Bronchial epithelial cell (primary cell): ENCODE data around the gene MSRB2. TPM values are rescaled to one million over a fixed set of nuclear protein-coding genes. Genes with fewer than 3 reads are reported as not detected.

ENCODE experiments used
- DNase-seq: peaks from one replicate; pipeline ENCODE4 v3.0.0-alpha.2; 2010; ENCODE audit warnings: low read depth
- FAIRE-seq: peaks from 2 replicates; lab custom pipeline; 2011; peaks lifted over from hg19 to GRCh38; lab: Jason Lieb, UNC
- H3K27me3 ChIP-seq: 2 replicates; pipeline ENCODE4 v1.5.1; 2011; ENCODE audit warnings: low read length; ENCODE audit not compliant: control insufficient read depth, insufficient read depth
- H3K36me3 ChIP-seq: 2 replicates; pipeline ENCODE4 v1.5.1; 2011; ENCODE audit warnings: low read length; ENCODE audit not compliant: control insufficient read depth, insufficient read depth
- H3K4me3 ChIP-seq: 2 replicates; pipeline ENCODE4 v1.5.1; 2011; ENCODE audit warnings: mild to moderate bottlenecking, low read depth, low read length, control low read depth
- total RNA-seq: library from RNA; depleted of rRNA; stranded (reverse); fragments of >200 nt; gene quantifications from 2 replicates; pipeline ENCODE4 v1.2.1, GENCODE V29; 2014
- TF ChIP-seq, protein P1 (sequence below): IDR thresholded peaks from 2 replicates; pipeline ENCODE4 v1.5.1; 2011; ENCODE audit warnings: mild to moderate bottlenecking, moderate library complexity, low read length, control low read depth, inconsistent platforms; ENCODE audit not compliant: insufficient read depth, severe bottlenecking

MSRB2 gene
- total RNA-seq = 11.1 and 13.7 TPM in 2 replicates

DNA sequence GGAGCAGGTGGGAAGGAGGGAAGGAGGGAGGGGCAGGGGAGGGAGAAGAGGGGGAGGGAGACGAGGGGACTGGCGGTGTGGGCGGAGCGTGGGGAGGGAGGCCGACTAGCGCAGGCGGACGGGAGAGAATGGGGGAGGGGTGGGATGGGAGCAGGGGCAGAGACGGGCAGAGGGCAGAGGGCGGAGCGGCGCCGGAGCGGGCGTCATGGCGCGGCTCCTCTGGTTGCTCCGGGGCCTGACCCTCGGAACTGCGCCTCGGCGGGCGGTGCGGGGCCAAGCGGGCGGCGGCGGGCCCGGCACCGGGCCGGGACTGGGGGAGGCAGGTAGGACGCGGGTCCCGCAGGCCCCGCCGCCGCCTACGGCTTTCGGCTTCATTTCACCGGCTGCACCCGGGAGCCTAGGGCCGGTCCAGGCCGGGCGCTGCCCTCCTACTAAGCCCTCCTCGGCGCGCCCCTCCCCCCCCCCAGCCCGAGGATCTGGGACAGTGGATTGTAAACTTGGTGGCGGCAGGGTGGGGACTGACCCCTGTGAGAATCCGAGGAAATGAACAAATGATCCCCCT is at the start of gene MSRB2:
Gene MSRB2 (plus strand): TSS at position 176 of the 562 bp plus-strand sequence. CDS start 30 bp downstream, at position 206.
- no peak for FAIRE-seq
- TF ChIP-seq, protein P1, sequence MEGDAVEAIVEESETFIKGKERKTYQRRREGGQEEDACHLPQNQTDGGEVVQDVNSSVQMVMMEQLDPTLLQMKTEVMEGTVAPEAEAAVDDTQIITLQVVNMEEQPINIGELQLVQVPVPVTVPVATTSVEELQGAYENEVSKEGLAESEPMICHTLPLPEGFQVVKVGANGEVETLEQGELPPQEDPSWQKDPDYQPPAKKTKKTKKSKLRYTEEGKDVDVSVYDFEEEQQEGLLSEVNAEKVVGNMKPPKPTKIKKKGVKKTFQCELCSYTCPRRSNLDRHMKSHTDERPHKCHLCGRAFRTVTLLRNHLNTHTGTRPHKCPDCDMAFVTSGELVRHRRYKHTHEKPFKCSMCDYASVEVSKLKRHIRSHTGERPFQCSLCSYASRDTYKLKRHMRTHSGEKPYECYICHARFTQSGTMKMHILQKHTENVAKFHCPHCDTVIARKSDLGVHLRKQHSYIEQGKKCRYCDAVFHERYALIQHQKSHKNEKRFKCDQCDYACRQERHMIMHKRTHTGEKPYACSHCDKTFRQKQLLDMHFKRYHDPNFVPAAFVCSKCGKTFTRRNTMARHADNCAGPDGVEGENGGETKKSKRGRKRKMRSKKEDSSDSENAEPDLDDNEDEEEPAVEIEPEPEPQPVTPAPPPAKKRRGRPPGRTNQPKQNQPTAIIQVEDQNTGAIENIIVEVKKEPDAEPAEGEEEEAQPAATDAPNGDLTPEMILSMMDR = no peak
- DNase-seq = peak; percentile 84
- Histone ChIP-seq H3K27me3 (no peaks in the 10 kb centered on the region), H3K4me3 (peak within 1 kb of the TSS; percentile 56), H3K36me3 (no peaks in the 10 kb centered on the region)

DNA sequence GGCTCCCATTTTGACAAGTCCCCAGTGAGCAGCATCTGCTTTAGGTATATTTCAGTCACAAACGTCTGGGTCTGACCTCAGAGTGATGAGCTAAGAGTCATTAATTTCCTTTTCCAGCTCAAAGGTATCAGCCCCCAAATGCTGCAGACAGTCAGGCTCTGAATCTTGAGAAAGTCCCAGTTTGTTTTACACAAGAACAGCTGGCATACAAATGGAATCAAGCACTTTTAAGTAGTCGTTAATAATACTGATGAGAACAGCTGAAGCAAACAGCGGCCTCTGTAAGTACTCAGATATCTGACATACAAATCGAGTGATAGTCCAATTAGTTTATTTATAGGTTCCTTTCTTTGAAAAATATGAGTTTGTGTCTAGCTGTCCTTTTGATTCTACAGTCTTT is 49.4 kb upstream of the MSRB2 start:
- H3K27me3 ChIP-seq = no peaks in the 10 kb centered on the region
- FAIRE-seq = no peak
- no peaks in the 10 kb centered on the region for H3K36me3 ChIP-seq
- TF ChIP-seq, protein P1 = no peak
- DNase-seq = no peak
- no peak overlapping the region for H3K4me3 ChIP-seq

DNA sequence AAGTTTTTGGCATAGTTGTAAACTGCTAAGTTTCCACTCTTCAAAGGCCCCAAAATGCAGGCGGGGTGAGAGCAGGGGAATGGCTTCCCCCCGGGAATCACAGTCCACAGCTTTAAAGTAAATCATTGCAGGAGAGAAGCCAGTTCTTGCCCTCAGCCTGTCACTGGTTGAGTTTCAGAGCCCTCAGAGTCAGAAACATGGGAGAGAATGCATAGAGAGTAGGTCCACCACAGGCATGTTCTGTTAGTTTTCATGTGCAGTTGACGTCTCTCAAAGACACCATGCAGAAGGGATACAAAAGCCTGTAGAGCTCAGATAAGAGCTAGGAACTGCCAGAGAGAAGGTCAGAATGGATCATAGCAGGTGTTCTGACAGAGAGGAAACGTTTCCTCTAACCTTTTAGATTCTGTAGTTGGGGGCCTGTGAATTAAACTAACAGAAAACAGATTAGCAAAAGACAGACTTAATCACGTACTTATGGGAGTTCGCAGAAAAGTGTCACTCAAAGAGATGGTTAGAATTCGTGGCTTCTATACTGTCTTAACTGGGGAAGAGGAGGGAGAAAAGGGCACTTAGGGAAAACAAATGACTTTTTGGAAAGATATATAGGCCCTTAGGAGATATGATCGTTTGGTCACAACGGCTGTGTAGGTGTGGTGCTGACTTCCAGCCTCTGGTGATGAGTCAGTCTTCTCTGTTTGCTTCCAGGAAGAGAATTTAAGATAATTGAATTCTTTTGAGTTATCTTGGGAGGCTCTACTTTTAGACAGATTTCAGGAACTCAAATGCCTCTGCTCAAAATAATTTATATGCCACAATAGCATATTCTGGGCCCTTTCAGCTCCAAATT is 48.0 kb upstream of the MSRB2 start:
- Histone ChIP-seq H3K4me3 (no peak overlapping the region), H3K36me3 (no peaks in the 10 kb centered on the region), H3K27me3 (no peaks in the 10 kb centered on the region)
- peak; percentile 39 for DNase-seq
- TF ChIP-seq, protein P1 = no peak
- FAIRE-seq = no peak

DNA sequence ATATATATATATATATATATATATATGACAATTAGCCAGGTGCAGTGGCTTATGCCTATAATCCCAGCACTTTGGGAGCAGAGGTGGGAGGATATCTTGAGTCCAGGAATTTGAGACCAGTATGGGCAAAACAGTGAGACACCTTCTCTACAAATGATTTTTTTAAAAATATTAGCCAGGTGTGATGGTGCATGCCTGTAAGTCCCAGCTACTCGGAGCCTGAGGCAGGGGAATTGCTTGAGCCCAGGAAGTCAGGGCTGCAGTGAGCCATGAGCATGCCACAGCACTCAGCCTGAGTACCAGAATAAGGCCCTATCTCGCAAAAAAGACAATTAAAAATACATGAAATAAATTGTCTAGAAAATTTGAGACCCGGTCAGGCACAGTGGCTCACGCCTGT is 47.2 kb upstream of the MSRB2 start:
- no peak for DNase-seq

DNA sequence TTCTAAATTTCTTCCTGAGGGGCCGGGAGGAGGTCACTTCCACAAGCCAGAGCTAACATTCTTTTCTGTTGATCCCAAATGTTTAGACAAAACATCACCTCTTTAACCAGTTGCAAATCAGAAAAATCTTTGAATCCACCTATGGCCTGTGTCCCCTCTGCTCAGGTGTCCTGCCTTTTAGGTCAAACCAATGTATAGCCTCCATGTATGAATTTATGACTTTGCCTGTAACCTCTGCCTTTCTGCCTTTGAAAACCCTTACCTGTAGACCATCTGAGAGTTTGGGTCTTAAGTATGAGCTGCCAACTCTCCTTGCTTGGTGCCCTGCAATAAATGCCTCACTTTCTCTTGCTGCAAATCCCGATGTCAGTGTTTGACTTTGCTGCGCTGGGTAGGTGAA is 44.1 kb upstream of the MSRB2 start:
- DNase-seq (no peak), FAIRE-seq (no peak)
- Histone ChIP-seq H3K36me3 (no peaks in the 10 kb centered on the region), H3K4me3 (no peak overlapping the region), H3K27me3 (no peaks in the 10 kb centered on the region)
- TF ChIP-seq, protein P1 = no peak

More for the DNA sequence above, 47.2 kb upstream of the MSRB2 start:
- Histone ChIP-seq H3K36me3 (no peaks in the 10 kb centered on the region), H3K4me3 (no peak overlapping the region), H3K27me3 (no peaks in the 10 kb centered on the region)
- TF ChIP-seq, protein P1 = no peak
- FAIRE-seq = no peak
